Hindlimb muscle (tissue), 1 donor: Measurements from ENCODE around the gene CDH18. TPM values are rescaled to one million over a fixed set of nuclear protein-coding genes. Genes with fewer than 3 reads are reported as not detected.

Source experiments
- DNase-seq: peaks from one replicate; pipeline ENCODE4 v3.0.0-alpha.2; 2013
- polyA plus RNA-seq: library from polyadenylated mRNA; unstranded; fragments of 120-200 nt; gene quantifications from one replicate; pipeline ENCODE4 v1.2.1, GENCODE V29; 2013; ENCODE audit not compliant: insufficient read length

Gene CDH18
- 7.8 TPM for polyA plus RNA-seq

GRCh38 chr5:19987612-19988361 is at the start of gene CDH18:
Gene CDH18 (minus strand): TSS chr5:19988200. CDS start chr5:19838986, 149,214 bp downstream.
- peak; percentile 82 for DNase-seq

DNA sequence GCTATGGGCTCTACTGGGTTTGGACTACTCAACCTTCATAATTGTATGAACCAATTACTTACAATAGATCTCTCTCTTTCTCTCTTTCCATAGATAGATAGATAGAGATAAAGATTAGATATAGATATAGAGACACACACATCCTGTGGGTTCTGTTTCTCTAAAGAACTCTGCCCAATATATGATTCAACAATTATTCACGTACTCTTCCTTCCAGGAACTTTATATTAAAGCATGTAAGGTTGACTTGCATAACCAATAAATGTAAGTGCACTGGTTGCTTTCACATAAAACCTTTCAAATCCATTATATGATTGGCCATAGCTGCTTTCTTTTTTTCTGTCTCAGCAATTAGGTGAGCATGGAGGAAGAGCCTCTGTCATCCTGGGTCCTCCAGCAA is 46.7 kb upstream of the CDH18 start:
- DNase-seq = no peak

GRCh38 chr5:20033881-20034280 is 45.9 kb upstream of the CDH18 start:
- DNase-seq = no peak

DNA sequence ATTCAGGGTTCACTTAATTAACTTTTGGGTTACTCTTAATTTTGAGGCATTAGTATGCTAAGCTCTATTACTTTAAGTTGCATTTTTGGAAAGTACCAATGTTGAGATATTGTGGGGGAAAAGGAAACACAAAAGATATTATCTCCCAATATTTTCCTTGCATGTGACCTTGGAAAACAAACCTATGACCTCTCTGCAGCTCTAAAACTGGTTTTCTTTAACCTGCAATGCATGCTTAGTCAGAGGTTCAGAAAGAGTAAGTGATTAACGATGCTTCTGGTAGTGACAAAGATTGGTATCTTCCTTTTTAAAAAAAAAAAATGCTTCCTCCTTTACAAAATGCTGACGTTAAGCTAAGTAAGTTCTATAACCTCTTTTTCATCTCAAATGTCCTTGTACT is 44.9 kb upstream of the CDH18 start:
- DNase-seq = no peak

DNA sequence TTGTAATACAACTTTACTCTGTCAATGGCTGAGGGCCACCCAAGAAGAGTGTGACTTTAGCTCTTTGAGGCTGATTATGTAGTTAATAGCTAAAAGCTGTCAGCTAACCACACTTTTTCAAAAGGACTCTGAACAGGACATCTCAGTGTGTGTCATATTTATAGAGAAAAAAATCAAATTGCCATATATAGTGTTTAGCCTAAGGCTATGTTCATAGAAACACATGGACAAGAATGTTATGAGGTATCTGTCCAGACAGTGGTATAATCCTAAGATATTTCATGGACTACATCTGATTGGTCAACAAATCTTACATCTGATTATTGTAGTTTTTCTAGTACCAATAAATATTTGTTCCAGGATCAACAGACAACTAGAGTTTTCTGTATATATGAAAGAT is 42.1 kb upstream of the CDH18 start:
- no peak for DNase-seq

- DNase-seq = peak; percentile 69
Observed at GRCh38 chr5:20029266-20029665, 41.3 kb upstream of the CDH18 start.

DNA sequence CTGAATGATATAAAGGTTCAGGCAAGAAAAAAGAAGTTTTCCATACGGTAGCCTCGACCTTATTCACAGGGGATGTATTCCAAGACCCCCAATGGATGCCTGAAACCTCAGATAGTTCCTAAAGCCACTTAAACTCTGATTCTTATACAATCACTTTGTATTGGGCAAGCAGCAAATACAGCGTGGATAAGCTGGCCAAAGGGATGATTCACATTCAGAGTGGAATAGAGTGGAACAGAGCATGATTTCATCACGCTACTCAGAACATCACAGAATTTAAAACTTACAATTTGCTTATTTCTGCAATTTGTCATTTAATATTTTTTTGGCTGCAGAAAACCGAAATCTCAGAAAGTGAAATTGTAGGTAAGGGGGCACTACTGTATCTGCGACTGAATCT is 40.5 kb upstream of the CDH18 start:
- no peak for DNase-seq

GRCh38 chr5:20023686-20024180 is 35.7 kb upstream of the CDH18 start:
- DNase-seq = no peak

GRCh38 chr5:20020247-20020646 is 32.2 kb upstream of the CDH18 start:
- no peak for DNase-seq

DNA sequence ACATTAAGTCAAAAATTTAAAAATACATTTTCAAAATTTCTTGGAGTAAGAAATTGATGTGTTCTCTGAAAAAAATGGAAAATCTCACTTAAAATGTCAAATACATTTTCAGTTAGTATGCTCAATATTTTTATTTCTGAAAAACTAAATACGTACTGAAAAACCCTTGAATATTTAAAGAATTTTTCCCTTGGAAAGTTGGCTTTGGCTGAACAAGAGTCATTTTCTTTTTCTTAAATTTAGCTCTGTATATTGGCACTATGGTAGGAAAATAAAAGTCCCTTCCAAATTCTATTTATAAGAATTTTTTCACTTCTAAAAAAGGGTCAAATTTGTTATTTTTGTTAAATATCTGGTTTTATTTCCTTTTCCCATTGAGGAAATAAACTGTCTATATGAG is 29.0 kb upstream of the CDH18 start:
- no peak for DNase-seq

GRCh38 chr5:20000416-20000815 is 12.4 kb upstream of the CDH18 start:
- no peak for DNase-seq

GRCh38 chr5:19988457-19988856 is 457 bp upstream of the CDH18 start:
- DNase-seq = no peak

- DNase-seq = no peak
Observed at GRCh38 chr5:19986806-19987205, 1.2 kb downstream of the CDH18 start.

- DNase-seq = no peak
Observed at GRCh38 chr5:19986031-19986619, 1.9 kb downstream of the CDH18 start.

- no peak for DNase-seq
Observed at GRCh38 chr5:19978476-19978875, 9.5 kb downstream of the CDH18 start.

GRCh38 chr5:19977099-19977498 is 10.9 kb downstream of the CDH18 start:
- no peak for DNase-seq

DNA sequence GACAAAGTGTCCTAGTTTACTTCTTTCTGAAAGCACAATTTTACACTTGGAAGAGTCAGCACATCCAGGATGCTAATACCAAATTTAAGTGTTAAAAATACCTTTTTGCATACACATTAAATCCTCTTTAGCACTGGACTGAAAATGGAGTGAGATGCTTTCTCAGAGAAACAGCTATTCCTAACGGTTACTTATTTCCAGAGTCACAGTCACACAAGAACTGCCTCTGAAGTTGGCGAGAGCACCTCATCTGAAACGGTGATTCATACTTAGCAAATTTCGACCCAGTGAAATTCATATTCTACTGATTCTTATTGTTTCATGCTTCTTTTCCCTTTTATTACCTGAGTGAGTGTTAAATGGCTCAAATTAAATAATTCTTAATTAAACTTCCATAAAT is 12.2 kb downstream of the CDH18 start:
- no peak for DNase-seq

DNA sequence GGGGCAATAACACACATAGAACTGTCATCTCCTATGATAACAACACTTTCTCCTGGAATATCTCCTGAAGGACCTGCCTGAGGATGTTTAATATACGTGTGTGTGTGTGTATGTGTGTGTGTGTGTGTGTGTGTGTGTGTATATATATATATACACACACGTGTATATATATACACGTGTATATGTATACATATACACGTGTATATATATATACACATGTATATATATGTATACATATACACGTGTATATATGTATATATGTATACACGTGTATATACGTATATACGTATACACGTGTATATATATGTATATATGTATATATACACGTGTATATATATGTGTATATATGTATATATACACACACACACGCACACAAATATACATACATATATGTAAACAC is 27.5 kb downstream of the CDH18 start:
- DNase-seq = no peak

DNA sequence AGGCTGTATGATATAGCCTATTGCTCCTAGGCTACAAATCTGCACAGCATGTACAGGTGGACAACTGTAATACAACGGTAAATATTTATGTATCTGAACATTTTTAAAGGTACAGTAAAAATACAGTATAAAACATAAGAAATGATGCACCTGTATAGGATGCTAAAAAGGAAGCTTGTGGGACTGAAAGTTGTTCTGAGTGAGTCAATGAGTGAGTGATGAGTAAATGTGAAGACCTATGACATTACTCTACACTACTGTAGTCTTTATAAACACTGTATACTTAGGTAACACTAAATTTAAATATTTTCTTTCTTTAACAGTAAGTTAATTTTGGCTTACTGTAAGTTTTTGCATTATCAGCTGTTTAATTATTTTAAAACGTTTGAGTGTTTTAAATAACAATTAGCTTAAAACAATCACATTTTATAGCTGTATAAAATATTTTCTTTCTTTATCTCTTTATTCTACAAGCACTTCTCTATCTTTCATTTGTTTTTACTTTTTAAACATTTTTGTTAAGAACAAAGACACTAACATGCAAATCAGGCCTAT is 28.1 kb downstream of the CDH18 start:
- DNase-seq = no peak

GRCh38 chr5:19950897-19951296 is 37.1 kb downstream of the CDH18 start:
- DNase-seq = no peak

GRCh38 chr5:19940192-19940591 is 47.8 kb downstream of the CDH18 start:
- DNase-seq = no peak

- DNase-seq = no peak
Observed at GRCh38 chr5:19930451-19930850, 57.5 kb downstream of the CDH18 start.

DNA sequence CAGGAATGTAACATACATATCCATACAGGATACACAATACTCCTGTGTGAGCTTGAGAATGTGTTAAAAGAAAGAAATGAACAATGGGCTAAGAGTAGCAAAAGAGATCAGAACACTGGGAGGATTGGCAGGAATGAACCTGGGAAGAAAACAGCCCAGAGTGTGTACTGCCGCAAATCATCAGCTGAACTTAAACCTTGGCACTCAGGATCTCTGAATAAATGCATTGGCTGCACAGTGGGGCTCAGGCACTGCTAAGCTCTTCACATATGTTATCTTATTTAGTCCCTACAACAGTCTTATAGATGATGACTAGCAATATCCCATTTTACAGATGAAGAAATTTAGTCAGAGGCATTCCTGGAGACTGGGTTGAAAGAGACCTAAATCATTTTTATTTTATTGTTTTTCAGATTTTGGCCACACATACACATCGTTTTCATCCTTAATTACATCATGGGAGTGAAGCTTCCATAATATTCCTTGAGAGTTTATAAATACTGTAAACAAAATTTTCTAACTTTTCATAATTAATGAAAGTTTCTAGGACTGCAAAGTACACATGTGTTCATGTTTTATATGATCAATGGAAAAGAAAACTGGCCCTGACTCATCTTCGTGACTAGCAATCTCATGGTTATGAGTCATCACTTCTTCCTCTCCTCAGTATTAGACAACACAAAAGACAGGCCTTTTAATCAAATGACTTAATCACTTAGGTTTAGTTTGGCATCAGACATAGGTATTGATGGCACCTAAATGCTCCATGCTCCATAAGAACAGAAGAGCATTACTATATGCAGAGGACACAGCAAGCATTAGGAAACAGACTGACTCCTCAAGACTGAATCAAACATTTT is 59.2 kb downstream of the CDH18 start:
- DNase-seq = no peak
